Neural cell (in vitro differentiated cells): ENCODE measurements around the gene POLR1C. TPM values are rescaled to one million over a fixed set of nuclear protein-coding genes. Genes with fewer than 3 reads are reported as not detected.

Experiments
- H2AFZ ChIP-seq: fragments of 200-600, 300-800 bp; sonication (generic), shearing (Covaris generic); 2 replicates; pipeline ENCODE4 v1.6.0; 2014; ENCODE audit warnings: low read depth, mild to moderate bottlenecking, antibody characterized with exemption, low read length, moderate library complexity
- H3F3A ChIP-seq: fragments of 200-600 bp; shearing (Covaris generic); 2 replicates; pipeline ENCODE4 v1.6.1; 2016; ENCODE audit warnings: mild to moderate bottlenecking, moderate library complexity, mixed read lengths, antibody characterized with exemption, low read length; ENCODE audit not compliant: insufficient read depth, poor library complexity, severe bottlenecking
- H3K27ac ChIP-seq: fragments of 200-600, 300-800 bp; sonication (generic), shearing (Covaris generic); 2 replicates; pipeline ENCODE4 v1.5.1; 2014; ENCODE audit warnings: mild to moderate bottlenecking, low read length, moderate library complexity
- H3K27me3 ChIP-seq: fragments of 300-800, 200-600 bp; sonication (generic), shearing (Covaris generic); 2 replicates; pipeline ENCODE4 v1.6.0; 2014; ENCODE audit warnings: mild to moderate bottlenecking, low read depth, low read length, moderate library complexity; ENCODE audit not compliant: insufficient read depth
- H3K36me3 ChIP-seq: fragments of 300-800, 200-600 bp; sonication (generic), shearing (Covaris generic); 2 replicates; pipeline ENCODE4 v1.5.1; 2014; ENCODE audit warnings: mild to moderate bottlenecking, antibody characterized with exemption, low read length, moderate library complexity; ENCODE audit not compliant: insufficient read depth
- H3K4me2 ChIP-seq: fragments of 300-800, 200-600 bp; sonication (generic), shearing (Covaris generic); 2 replicates; pipeline ENCODE4 v1.6.0; 2014; ENCODE audit warnings: mild to moderate bottlenecking, low read length
- H3K4me3 ChIP-seq: fragments of 300-800, 200-600 bp; sonication (generic), shearing (Covaris generic); 2 replicates; pipeline ENCODE4 v1.5.1; 2014; ENCODE audit warnings: mild to moderate bottlenecking, low read length, moderate library complexity
- H3K79me2 ChIP-seq: fragments of 200-600 bp; shearing (Covaris generic); replicated peaks from 2 replicates; pipeline ENCODE4 v1.6.0; 2014; ENCODE audit warnings: mild to moderate bottlenecking, low read length, moderate library complexity; ENCODE audit not compliant: insufficient read depth
- H3K9ac ChIP-seq: fragments of 300-800, 200-600 bp; sonication (generic), shearing (Covaris generic); 2 replicates; pipeline ENCODE4 v1.6.1; 2016; ENCODE audit warnings: mild to moderate bottlenecking, low read length, mixed read lengths
- H3K9me2 ChIP-seq: fragments of 200-600 bp; shearing (Covaris generic); 2 replicates; pipeline ENCODE4 v1.6.1; 2016; ENCODE audit warnings: mild to moderate bottlenecking, low read length, mixed read lengths; ENCODE audit not compliant: insufficient read depth
- H3K9me3 ChIP-seq: fragments of 200-600, 300-800 bp; sonication (generic), shearing (Covaris generic); 2 replicates; pipeline ENCODE4 v1.6.1; 2016; ENCODE audit warnings: mild to moderate bottlenecking, mixed run types, low read length, moderate library complexity, mixed read lengths
- H4K20me1 ChIP-seq: fragments of 200-600 bp; shearing (Covaris generic); 2 replicates; pipeline ENCODE4 v1.6.1; 2016; ENCODE audit warnings: mild to moderate bottlenecking, mixed run types; ENCODE audit not compliant: insufficient read depth
- EP300 ChIP-seq: fragments of 450-650 bp; conservative IDR thresholded peaks from 2 replicates; pipeline ENCODE4 v1.6.1; 2014; ENCODE audit warnings: antibody characterized with exemption, mild to moderate bottlenecking, moderate library complexity; ENCODE audit not compliant: poor library complexity, severe bottlenecking
- EZH2 ChIP-seq: fragments of 200-600, 300-800 bp; shearing (Covaris generic), sonication (generic); IDR thresholded peaks from 2 replicates; pipeline ENCODE4 v1.6.1; 2014; ENCODE audit warnings: antibody characterized with exemption, low read length, borderline replicate concordance, mild to moderate bottlenecking; ENCODE audit not compliant: insufficient read depth, poor library complexity, severe bottlenecking
- MXI1 ChIP-seq: fragments of 450-650 bp; conservative IDR thresholded peaks from 2 replicates; pipeline ENCODE4 v1.6.1; 2014; ENCODE audit warnings: antibody characterized with exemption, mild to moderate bottlenecking; ENCODE audit not compliant: poor library complexity, severe bottlenecking
- POLR2AphosphoS5 ChIP-seq: IDR thresholded peaks from 2 replicates; pipeline ENCODE4 v1.6.1; 2012
- RAD21 ChIP-seq: fragments of 450-650 bp; conservative IDR thresholded peaks from 2 replicates; pipeline ENCODE4 v1.6.1; 2014; ENCODE audit warnings: antibody characterized with exemption, mild to moderate bottlenecking, moderate library complexity
- SMC3 ChIP-seq: fragments of 450-650 bp; conservative IDR thresholded peaks from 2 replicates; pipeline ENCODE4 v1.6.1; 2014; ENCODE audit warnings: antibody characterized with exemption, mild to moderate bottlenecking, moderate library complexity; ENCODE audit not compliant: poor library complexity
- TAF1 ChIP-seq: IDR thresholded peaks from 2 replicates; pipeline ENCODE4 v1.6.1; 2012; ENCODE audit warnings: low read depth
- polyA plus RNA-seq: library from polyadenylated mRNA; depleted of rRNA; stranded (reverse); fragments of >200 nt; gene quantifications from 2 replicates; pipeline ENCODE4 v1.2.3, GENCODE V29; 2014
- TF ChIP-seq, protein P1 (sequence below): fragments of 450-650 bp; IDR thresholded peaks from 2 replicates; pipeline ENCODE4 v1.5.1; 2014; ENCODE audit warnings: antibody characterized with exemption, mild to moderate bottlenecking, moderate library complexity; ENCODE audit not compliant: poor library complexity, severe bottlenecking
- TF ChIP-seq, protein P2 (sequence below): IDR thresholded peaks from 2 replicates; pipeline ENCODE4 v1.6.1; 2012; ENCODE audit warnings: borderline replicate concordance

The POLR1C gene
- polyA plus RNA-seq, 1 donor from 2014 or later, result 88.7 TPM

GRCh38 chr6:43504756-43505593 lies 11.9 kb upstream of the POLR1C start:
- Histone ChIP-seq H3F3A (no peaks in the 10 kb centered on the region), H4K20me1 (no peaks in the 10 kb centered on the region), H3K36me3 (no peaks in the 10 kb centered on the region), H3K4me2 (no peak overlapping the region), H3K9me3 (no peaks in the 10 kb centered on the region), H3K27ac (no peak overlapping the region), H3K4me3 (no peak overlapping the region), H2AFZ (no peak overlapping the region), H3K9me2 (no peaks in the 10 kb centered on the region), H3K27me3 (no peaks in the 10 kb centered on the region), H3K9ac (no peak overlapping the region), H3K79me2 (no peaks in the 10 kb centered on the region)
- TF ChIP-seq, protein P1, sequence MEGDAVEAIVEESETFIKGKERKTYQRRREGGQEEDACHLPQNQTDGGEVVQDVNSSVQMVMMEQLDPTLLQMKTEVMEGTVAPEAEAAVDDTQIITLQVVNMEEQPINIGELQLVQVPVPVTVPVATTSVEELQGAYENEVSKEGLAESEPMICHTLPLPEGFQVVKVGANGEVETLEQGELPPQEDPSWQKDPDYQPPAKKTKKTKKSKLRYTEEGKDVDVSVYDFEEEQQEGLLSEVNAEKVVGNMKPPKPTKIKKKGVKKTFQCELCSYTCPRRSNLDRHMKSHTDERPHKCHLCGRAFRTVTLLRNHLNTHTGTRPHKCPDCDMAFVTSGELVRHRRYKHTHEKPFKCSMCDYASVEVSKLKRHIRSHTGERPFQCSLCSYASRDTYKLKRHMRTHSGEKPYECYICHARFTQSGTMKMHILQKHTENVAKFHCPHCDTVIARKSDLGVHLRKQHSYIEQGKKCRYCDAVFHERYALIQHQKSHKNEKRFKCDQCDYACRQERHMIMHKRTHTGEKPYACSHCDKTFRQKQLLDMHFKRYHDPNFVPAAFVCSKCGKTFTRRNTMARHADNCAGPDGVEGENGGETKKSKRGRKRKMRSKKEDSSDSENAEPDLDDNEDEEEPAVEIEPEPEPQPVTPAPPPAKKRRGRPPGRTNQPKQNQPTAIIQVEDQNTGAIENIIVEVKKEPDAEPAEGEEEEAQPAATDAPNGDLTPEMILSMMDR, result no peak
- TF ChIP-seq SMC3, result no peak
- TF ChIP-seq MXI1, result no peak
- TF ChIP-seq, protein P2, sequence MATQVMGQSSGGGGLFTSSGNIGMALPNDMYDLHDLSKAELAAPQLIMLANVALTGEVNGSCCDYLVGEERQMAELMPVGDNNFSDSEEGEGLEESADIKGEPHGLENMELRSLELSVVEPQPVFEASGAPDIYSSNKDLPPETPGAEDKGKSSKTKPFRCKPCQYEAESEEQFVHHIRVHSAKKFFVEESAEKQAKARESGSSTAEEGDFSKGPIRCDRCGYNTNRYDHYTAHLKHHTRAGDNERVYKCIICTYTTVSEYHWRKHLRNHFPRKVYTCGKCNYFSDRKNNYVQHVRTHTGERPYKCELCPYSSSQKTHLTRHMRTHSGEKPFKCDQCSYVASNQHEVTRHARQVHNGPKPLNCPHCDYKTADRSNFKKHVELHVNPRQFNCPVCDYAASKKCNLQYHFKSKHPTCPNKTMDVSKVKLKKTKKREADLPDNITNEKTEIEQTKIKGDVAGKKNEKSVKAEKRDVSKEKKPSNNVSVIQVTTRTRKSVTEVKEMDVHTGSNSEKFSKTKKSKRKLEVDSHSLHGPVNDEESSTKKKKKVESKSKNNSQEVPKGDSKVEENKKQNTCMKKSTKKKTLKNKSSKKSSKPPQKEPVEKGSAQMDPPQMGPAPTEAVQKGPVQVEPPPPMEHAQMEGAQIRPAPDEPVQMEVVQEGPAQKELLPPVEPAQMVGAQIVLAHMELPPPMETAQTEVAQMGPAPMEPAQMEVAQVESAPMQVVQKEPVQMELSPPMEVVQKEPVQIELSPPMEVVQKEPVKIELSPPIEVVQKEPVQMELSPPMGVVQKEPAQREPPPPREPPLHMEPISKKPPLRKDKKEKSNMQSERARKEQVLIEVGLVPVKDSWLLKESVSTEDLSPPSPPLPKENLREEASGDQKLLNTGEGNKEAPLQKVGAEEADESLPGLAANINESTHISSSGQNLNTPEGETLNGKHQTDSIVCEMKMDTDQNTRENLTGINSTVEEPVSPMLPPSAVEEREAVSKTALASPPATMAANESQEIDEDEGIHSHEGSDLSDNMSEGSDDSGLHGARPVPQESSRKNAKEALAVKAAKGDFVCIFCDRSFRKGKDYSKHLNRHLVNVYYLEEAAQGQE, result no peak
- no peak for TF ChIP-seq EZH2
- no peak for TF ChIP-seq POLR2AphosphoS5
- no peak for TF ChIP-seq EP300
- no peak for TF ChIP-seq RAD21

GRCh38 chr6:43505718-43506117 lies 11.2 kb upstream of the POLR1C start:
- H3K79me2 ChIP-seq, result no peaks in the 10 kb centered on the region
- no peak overlapping the region for H2AFZ ChIP-seq
- H3K9ac ChIP-seq, result no peak overlapping the region
- no peaks in the 10 kb centered on the region for H3K9me3 ChIP-seq
- H3F3A ChIP-seq, result no peaks in the 10 kb centered on the region
- TF ChIP-seq, protein P1, result no peak
- TF ChIP-seq, protein P2, result no peak
- TF ChIP-seq POLR2AphosphoS5 (no peak), EZH2 (no peak), TAF1 (no peak), MXI1 (no peak), RAD21 (no peak), SMC3 (no peak), EP300 (no peak)
- no peaks in the 10 kb centered on the region for H3K9me2 ChIP-seq
- peaks cover 2% of the 10 kb centered on the region for H3K36me3 ChIP-seq
- no peak overlapping the region for H3K27ac ChIP-seq
- H4K20me1 ChIP-seq, result no peaks in the 10 kb centered on the region
- H3K4me2 ChIP-seq, result no peak overlapping the region
- H3K4me3 ChIP-seq, result no peak overlapping the region
- no peaks in the 10 kb centered on the region for H3K27me3 ChIP-seq
